Activated B cell treated with CpG ODN at 0.5 μM for 24 hours (primary cell): Measurements from ENCODE around the gene RASAL2. TPM values are rescaled to one million over a fixed set of nuclear protein-coding genes. Genes with fewer than 3 reads are reported as not detected.

Source experiments
- ATAC-seq: fragments of 200-7000 bp; cut with Tn5 transposase; one replicate; pipeline ENCODE4 v1.10.0; 2021; ENCODE audit warnings: low read depth, mild to moderate bottlenecking, moderate library complexity
- CTCF ChIA-PET: fragments of 350-600 bp; sonication (Branson Sonifier 250); formaldehyde crosslinking; loops from one replicate; lab custom pipeline; 2021; ENCODE audit warnings: antibody characterized with exemption; lab: Charles Lee
- POLR2A ChIA-PET: fragments of 350-600 bp; sonication (Branson Sonifier 250); formaldehyde crosslinking; loops from one replicate; lab custom pipeline; 2021; ENCODE audit warnings: antibody characterized with exemption; lab: Charles Lee
- DNase-seq: peaks from one replicate; pipeline ENCODE4 v3.0.0; 2022
- H3K27ac Mint-ChIP-seq: one replicate; pipeline ENCODE4 v1.8.0; 2020; ENCODE audit warnings: mixed read lengths
- H3K27me3 Mint-ChIP-seq: one replicate; pipeline ENCODE4 v1.8.0; 2021; ENCODE audit warnings: mixed read lengths
- H3K36me3 Mint-ChIP-seq: one replicate; pipeline ENCODE4 v1.8.0; 2021; ENCODE audit warnings: low read depth, mixed read lengths
- H3K4me1 Mint-ChIP-seq: one replicate; pipeline ENCODE4 v1.8.0; 2021; ENCODE audit warnings: mixed read lengths
- H3K4me3 Mint-ChIP-seq: one replicate; pipeline ENCODE4 v1.8.0; 2020; ENCODE audit warnings: mild to moderate bottlenecking, mixed read lengths
- H3K9me3 Mint-ChIP-seq: one replicate; pipeline ENCODE4 v1.8.0; 2020; ENCODE audit warnings: mixed read lengths
- intact Hi-C: fragments of 100-400 bp; cut with micrococcal nuclease; formaldehyde crosslinking; loops from one replicate; pipeline ENCODE4 v1.15.1; 2024
- total RNA-seq: library from RNA; stranded (reverse); gene quantifications from 2 replicates; pipeline ENCODE4 v1.2.3, GENCODE V29; 2022
- TF ChIP-seq, protein P1 (sequence below): fragments of 200-600 bp; IDR thresholded peaks from one replicate; pipeline ENCODE4 v1.8.0; 2022; ENCODE audit warnings: antibody characterized with exemption, mild to moderate bottlenecking

RASAL2 gene
- total RNA-seq, 1 donor from 2014 or later, result 0.16 TPM

DNA sequence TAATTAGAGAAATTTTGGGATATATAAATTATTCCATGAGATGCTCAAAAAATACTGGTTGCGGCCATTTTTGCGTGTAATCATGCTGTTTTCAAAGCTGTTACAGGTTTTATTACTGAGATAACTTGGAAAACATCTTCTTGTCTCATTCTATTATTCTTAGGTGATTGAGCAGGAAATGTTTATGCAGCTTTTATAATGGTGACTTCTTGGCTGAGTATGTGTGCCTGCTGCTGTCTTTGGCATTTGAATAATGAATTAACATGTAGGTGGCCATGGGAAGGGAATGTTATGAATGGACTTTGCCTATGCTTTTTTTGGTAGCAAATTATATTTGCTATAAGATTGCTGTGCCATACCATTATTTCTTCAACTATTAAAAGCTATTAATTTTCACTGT is 52.5 kb downstream of the RASAL2 start:
- ATAC-seq (no peak), DNase-seq (no peak)
- intact Hi-C loops, result no loop called here
- peaks cover 3% of the 10 kb centered on the region for H3K27me3 Mint-ChIP-seq
- H3K27ac Mint-ChIP-seq, result no peak overlapping the region
- TF ChIP-seq, protein P1, sequence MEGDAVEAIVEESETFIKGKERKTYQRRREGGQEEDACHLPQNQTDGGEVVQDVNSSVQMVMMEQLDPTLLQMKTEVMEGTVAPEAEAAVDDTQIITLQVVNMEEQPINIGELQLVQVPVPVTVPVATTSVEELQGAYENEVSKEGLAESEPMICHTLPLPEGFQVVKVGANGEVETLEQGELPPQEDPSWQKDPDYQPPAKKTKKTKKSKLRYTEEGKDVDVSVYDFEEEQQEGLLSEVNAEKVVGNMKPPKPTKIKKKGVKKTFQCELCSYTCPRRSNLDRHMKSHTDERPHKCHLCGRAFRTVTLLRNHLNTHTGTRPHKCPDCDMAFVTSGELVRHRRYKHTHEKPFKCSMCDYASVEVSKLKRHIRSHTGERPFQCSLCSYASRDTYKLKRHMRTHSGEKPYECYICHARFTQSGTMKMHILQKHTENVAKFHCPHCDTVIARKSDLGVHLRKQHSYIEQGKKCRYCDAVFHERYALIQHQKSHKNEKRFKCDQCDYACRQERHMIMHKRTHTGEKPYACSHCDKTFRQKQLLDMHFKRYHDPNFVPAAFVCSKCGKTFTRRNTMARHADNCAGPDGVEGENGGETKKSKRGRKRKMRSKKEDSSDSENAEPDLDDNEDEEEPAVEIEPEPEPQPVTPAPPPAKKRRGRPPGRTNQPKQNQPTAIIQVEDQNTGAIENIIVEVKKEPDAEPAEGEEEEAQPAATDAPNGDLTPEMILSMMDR, result no peak
- POLR2A ChIA-PET, result no interaction called here
- H3K4me3 Mint-ChIP-seq, result no peak overlapping the region
- H3K9me3 Mint-ChIP-seq, result no peaks in the 10 kb centered on the region
- no peaks in the 10 kb centered on the region for H3K36me3 Mint-ChIP-seq
- CTCF ChIA-PET, result no interaction called here
- no peaks in the 10 kb centered on the region for H3K4me1 Mint-ChIP-seq

- no peaks in the 10 kb centered on the region for H3K27me3 Mint-ChIP-seq
- H3K27ac Mint-ChIP-seq, result no peak overlapping the region
- intact Hi-C loops, result no loop called here
- H3K9me3 Mint-ChIP-seq, result no peaks in the 10 kb centered on the region
- POLR2A ChIA-PET, result no interaction called here
- CTCF ChIA-PET, result no interaction called here
- H3K36me3 Mint-ChIP-seq, result no peaks in the 10 kb centered on the region
- no peak overlapping the region for H3K4me3 Mint-ChIP-seq
- H3K4me1 Mint-ChIP-seq, result no peaks in the 10 kb centered on the region
- ATAC-seq (no peak), DNase-seq (no peak)
- TF ChIP-seq, protein P1, result no peak
Observed at GRCh38 chr1:178150610-178151009, 56.7 kb downstream of the RASAL2 start.

- TF ChIP-seq, protein P1, result no peak
- CTCF ChIA-PET, result no interaction called here
- no peak overlapping the region for H3K4me3 Mint-ChIP-seq
- H3K4me1 Mint-ChIP-seq, result no peaks in the 10 kb centered on the region
- H3K27me3 Mint-ChIP-seq, result no peaks in the 10 kb centered on the region
- no peaks in the 10 kb centered on the region for H3K9me3 Mint-ChIP-seq
- POLR2A ChIA-PET, result no interaction called here
- H3K36me3 Mint-ChIP-seq, result no peaks in the 10 kb centered on the region
- DNase-seq (no peak), ATAC-seq (no peak)
- intact Hi-C loops, result no loop called here
- no peak overlapping the region for H3K27ac Mint-ChIP-seq
Observed at GRCh38 chr1:178151831-178152230, 57.9 kb downstream of the RASAL2 start.

DNA sequence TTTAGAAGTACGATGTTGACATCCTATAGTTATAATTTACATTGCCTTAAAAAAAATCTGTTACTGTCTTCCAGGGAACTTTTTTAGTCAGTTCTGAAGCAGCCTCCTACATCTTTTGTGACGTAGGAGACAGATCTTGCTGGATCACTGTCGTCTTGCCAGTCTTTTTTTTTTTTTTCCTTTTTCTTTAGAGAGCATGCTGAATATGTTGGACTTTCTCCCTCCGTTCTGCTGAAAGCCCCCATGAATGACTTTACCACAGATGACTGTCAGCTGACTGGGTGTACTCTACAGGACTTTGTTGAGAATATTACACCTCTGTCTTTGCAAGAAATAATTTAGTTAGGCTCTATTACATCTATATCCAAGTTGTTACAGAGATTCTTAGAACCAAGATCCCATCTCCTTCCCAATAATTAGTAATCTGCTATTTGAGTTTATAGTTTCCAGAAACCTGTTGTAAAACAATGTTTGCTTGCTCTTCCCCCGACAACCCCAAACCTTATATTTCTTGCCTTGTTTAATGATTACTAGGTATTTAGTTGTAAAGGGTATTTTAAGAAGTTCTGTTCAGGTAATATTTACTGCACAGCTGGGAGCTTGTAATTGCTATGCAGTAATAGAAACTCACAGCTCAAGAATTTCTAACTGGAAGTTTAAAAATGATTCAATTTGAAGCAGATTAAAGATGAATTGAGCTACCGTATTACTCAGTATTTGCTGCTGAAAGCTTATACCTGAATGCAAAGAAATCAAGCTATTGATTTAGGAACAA is 61.8 kb downstream of the RASAL2 start:
- ATAC-seq (no peak), DNase-seq (no peak)
- TF ChIP-seq, protein P1, result no peak
- peaks cover 7% of the 10 kb centered on the region for H3K27me3 Mint-ChIP-seq
- CTCF ChIA-PET, result no interaction called here
- intact Hi-C loops, result no loop called here
- H3K36me3 Mint-ChIP-seq, result no peaks in the 10 kb centered on the region
- H3K4me3 Mint-ChIP-seq, result no peak overlapping the region
- no peaks in the 10 kb centered on the region for H3K4me1 Mint-ChIP-seq
- no peaks in the 10 kb centered on the region for H3K9me3 Mint-ChIP-seq
- POLR2A ChIA-PET, result no interaction called here
- no peak overlapping the region for H3K27ac Mint-ChIP-seq

DNA sequence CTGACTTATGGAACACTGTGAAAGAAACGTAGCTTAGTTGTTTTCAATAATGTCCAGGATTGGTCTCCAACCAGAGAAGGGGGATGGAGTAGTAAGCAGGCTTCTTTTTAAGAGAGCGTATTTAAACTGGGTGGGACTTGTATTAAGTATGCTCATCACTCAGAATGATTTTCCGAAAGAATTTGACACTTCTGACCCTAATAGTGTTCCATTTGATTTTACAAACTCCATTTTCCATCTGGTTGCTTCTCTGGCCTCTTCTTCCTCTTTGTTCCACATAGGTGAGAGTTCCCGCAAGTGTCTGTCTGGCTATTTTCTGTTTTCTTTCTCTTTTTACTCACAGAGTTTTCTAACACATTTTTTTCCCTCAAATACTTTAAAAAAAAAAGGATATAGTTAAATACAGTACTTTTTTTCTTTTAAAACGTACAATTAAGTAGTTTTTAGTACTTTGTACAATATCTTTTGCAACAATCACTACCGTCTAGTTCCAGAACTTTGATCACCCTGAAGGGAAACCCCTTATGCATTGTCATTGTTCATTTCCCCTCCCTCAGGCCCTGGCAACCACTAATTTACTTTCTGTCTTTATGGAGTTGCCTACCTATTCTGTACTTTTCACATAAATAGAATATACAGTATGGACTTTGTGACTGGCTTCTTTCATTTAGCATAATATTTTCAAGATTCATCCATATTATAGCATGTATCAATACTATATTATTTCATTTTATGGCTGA is 67.0 kb downstream of the RASAL2 start:
- no peak for DNase-seq

More for the DNA sequence above, 67.0 kb downstream of the RASAL2 start:
- H3K27me3 Mint-ChIP-seq, result peaks cover 7% of the 10 kb centered on the region
- intact Hi-C loops, result no loop called here
- H3K27ac Mint-ChIP-seq, result no peak overlapping the region
- no peak for ATAC-seq
- H3K4me3 Mint-ChIP-seq, result no peak overlapping the region
- POLR2A ChIA-PET, result no interaction called here
- no peaks in the 10 kb centered on the region for H3K4me1 Mint-ChIP-seq
- CTCF ChIA-PET, result no interaction called here
- H3K36me3 Mint-ChIP-seq, result no peaks in the 10 kb centered on the region
- H3K9me3 Mint-ChIP-seq, result no peaks in the 10 kb centered on the region
- TF ChIP-seq, protein P1, result no peak
